HG03378 (cell line): ENCODE data around the gene F10.

Experiments used
- ATAC-seq: cut with Tn5 transposase; IDR thresholded peaks from one replicate; pipeline ENCODE4 v1.9.1; 2021; ENCODE audit warnings: mild to moderate bottlenecking, moderate library complexity; ENCODE audit not compliant: unreplicated experiment

Gene F10

DNA sequence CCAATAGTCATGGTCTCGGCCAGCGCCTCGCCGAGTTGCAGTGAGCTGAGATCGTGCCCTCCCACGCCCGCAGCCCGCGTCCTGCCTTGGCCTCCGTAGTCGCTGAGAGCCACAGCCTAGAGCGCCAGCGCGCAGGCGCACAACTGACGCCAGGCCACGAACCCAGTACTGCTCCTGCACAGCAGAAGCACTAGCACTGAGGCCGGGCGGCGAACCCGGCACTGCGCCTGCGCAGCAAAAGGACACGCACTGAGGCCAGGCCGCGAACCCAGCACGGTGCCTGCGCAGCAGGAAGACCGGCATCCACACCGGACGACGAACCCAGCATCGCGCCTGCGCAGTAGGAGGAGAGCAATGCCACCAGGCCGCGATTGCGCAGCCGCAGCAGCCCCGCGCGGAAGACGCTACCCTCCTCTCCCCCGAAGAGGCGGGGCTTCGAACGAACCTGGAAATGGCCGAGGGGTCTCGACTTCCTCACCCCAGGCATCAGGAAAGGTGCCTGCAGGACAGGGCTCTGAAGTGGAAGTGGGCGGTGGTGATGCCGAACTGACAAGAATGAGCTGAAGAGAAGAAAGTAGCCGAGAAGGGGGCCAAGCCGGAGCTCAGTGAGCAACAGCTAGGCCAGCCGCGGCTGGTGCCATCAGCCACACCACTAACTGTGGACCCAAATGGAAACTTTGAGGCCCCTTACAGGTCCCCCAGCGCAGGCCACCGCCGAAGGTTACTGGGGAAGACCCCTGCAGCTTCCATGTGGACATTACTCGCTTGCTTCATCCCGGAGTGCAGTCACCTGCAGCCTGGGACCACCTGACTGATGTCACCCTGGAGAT lies 7.5 kb downstream of the F10 start:
- no peak for ATAC-seq

DNA sequence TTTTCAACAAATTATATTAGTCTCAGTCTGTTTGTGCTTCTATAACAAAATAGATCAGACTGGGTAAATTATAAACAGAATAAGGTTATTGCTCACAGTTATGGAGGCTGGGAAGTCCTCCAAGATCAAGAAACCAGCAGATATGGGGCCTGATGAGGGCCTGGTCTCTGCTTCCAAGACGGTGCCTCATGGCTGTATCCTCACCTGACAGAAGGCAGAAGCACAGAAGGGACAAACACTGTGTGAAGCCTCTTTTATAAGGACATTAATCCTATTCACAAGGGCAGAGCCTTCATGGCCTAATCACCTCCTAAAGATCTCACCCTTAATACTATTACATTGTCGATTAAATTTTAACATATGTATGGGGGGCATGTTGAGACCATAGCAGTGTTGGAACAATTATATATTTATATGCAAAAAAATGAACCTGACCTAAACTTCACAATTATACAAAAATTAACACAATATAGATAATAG lies 12.7 kb downstream of the F10 start:
- no peak for ATAC-seq

DNA sequence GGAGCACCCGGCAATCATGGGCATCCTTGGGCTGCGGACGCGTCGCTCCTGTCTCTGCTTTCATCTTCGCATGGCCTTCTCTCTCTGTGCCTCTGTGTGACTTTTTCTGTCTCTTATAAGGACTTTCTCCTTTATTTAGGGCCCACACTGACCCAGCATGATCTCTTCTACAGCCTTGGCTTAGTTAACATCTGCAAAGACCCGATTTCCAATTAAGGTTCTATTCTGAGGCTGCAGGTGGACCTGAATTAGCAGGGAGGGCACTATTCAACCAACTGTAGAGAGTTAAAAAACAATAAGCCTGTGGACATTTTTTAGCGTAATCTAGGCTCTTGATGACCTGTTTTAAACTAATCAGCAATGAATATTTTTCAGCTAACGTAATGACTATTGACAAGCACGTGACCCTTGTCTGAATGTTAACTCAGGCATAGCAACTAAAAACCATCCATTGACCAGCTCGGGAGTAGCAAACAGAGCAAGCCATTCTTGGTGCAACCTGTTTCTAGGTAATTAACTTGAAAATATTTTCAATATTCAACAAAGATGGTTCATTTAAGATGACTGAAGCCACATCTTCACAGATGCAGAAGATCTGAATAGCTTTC lies 15.2 kb downstream of the F10 start:
- ATAC-seq: no peak

DNA sequence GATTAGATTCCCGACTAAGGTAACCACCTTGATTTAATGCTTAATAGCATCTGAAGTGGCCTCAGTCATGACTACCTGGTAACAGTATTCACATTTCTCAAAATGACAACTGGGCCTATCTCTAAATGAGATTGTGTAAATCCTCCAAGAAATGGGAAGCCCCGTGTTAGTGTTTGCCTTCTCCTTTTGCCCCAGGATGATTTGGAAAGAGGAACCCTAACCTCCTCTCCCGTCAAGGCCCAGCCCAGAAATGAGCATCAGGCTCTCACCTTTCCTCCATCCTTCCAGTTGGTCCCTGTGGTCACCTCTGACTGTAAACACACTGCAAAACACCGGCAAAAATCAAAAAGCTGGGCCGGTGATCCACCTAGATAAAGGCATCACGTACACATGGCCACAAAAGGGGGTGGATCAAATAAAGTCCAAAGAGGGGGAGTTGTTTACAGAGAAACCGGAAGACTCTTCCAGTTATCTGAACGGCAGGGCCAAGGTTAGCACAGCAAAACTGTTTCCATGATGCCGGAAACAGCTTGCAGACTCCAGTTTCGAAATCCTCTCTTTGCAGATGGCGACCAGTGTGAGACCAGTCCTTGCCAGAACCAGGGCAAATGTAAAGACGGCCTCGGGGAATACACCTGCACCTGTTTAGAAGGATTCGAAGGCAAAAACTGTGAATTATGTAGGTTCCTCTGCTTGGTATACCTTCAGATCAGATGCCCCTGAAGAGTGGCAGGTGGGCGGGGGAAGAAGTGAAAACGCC lies 16.4 kb downstream of the F10 start:
- no peak for ATAC-seq

GRCh38 chr13:113139577-113139976 lies 17.0 kb downstream of the F10 start:
- ATAC-seq: no peak

DNA sequence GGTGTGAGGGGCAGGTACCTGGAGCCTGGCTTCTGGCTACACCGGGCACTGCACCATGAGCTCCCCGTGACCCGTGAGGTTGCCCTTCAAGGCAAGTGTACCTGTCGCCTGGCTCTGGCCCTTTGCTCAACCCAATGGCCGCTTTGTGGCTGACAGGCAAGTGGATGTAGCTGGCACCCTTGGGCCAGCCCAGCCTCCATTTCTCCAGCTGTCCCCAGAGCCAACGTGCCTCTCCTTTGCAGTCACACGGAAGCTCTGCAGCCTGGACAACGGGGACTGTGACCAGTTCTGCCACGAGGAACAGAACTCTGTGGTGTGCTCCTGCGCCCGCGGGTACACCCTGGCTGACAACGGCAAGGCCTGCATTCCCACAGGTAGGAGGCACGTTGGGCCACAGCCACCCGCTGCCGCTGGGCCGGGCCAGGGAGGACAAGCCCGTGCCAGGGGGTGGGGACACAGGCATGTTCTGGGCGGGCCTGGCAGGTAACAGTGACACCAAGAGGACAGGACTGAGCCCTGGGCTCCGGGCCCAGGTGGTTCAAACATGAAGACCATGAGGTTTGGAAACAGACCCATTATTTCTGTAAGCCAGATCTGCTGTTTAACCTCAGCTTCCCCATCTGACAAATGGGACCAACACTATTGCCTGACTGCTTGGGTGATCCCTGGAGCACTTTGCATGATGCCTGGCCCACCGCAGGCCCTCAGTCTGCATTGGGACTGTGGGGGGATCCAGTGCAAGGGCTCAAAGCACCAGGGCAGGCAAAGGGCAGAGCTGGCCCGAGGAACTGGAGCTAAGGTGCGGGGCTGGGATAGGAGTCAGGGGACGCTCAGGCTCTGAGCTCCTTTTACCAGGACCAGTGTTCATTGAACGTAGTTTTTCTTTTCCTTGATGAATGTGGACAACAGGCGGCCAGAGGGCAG lies 18.3 kb downstream of the F10 start:
- ATAC-seq: no peak

GRCh38 chr13:113141601-113141970 lies 19.0 kb downstream of the F10 start:
- no peak for ATAC-seq

DNA sequence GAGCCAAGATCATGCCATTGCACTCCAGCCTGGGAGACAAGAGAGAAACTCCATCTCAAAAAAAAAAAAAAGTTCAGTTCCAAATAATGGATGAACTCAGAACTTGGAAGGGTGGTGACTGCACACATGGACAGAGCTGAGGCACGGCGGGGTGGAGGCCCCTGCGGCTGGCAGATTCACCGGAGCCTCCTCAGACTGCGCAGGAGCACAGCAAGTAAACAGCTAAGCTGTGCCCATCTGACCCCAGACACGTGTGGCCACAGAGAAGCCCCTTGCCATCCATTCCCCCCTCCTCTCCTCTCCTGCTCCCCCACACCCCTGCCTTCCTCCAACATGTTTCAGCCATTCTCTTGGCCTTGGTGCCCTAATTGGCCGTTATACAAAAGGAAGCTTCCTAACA lies 20.3 kb downstream of the F10 start:
- no peak for ATAC-seq

GRCh38 chr13:113143466-113144254 lies 21.1 kb downstream of the F10 start:
- ATAC-seq: no peak

- ATAC-seq: no peak
Measured at GRCh38 chr13:113144255-113144629, 21.6 kb downstream of the F10 start.

DNA sequence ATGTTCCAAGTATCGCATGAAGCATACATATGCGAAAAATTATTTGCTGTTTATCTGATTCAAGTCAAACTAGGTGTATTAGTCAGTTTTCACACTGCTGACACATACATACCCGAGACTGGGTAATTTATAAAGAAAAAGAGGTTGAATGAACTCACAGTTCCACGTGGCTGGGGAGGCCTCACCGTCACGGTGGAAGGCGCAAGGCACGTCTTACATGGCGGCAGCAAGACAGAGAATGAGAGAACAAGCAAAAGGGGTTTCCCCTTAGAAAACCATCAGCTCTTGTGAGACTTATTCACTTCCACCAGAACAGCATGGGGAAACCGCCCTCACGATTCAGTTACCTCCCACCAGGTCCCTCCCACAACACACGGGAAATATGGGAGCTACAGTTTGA lies 22.9 kb downstream of the F10 start:
- no peak for ATAC-seq

DNA sequence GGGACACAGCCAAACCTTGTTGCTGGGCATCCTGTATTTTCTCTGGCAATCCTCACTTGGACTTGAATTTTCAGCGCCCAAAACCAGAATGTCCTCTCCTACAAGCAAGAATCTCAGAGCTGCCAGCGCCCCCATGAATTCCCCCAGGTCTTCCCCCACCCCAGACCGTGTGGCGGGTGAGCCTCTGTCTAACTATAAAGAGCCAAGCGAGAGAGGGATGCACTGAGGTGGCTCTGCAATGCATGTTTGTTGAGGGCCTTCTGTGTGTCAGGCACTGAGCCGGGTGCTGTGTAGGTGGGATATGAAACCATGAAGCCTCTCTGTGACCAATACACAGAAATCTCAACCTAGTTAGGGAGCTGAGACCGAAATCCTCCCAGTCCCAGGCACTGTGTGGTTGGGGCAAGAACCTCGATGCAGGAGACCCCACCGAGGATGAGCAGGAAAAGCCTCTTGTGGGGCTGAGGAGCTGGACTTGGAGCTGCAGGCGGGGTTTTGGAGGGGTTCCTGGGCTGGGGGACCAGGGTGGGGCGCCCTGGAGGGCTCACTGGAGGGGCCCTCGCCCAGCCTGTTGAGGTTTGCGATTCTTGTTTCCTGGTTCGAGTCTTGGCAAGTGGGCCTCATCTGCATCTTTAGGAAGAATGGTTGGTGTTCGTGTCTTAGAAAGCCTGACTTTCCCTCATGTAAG lies 23.5 kb downstream of the F10 start:
- ATAC-seq: no peak

GRCh38 chr13:113146750-113147149 lies 24.2 kb downstream of the F10 start:
- no peak for ATAC-seq

GRCh38 chr13:113147206-113147605 lies 24.6 kb downstream of the F10 start:
- no peak for ATAC-seq

DNA sequence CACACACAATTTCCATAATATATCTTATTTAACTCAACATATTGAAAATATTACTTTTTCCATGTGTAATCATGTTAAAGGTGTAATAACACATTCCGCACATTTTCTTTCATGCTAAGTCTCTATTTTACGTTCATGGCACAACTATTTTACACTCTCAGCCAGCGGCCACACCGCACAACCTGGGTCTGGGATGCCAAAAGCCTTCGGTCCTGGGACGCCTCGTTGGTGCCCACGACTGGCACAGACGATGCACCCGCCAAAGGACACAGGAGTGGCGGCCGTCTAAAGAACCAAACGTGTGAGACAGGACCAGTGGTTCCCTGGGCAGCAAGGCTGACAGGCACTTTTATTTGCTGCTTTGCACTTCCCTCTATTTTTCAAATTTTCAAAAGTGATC lies 25.8 kb downstream of the F10 start:
- ATAC-seq: no peak

DNA sequence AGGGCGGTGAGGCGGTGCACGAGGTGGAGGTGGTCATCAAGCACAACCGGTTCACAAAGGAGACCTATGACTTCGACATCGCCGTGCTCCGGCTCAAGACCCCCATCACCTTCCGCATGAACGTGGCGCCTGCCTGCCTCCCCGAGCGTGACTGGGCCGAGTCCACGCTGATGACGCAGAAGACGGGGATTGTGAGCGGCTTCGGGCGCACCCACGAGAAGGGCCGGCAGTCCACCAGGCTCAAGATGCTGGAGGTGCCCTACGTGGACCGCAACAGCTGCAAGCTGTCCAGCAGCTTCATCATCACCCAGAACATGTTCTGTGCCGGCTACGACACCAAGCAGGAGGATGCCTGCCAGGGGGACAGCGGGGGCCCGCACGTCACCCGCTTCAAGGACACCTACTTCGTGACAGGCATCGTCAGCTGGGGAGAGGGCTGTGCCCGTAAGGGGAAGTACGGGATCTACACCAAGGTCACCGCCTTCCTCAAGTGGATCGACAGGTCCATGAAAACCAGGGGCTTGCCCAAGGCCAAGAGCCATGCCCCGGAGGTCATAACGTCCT lies 26.4 kb downstream of the F10 start:
- ATAC-seq: no peak

- ATAC-seq: no peak
Measured at GRCh38 chr13:113149711-113150549, 27.3 kb downstream of the F10 start.
